Stimulated activated CD8-positive, alpha-beta memory T cell treated with anti-CD3 and anti-CD28 coated beads, Interleukin-7, amount 100 ng/mL, for 24 hours (primary cell): ENCODE data around the gene HTN3.
"Not testable (repeated sequence)": the region's sequence is repeated elsewhere in the genome, so short reads cannot be mapped to it uniquely, and the experiment has no call there.

ENCODE experiments used
- DNase-seq: peaks from one replicate; pipeline ENCODE4 v3.0.0-alpha.2; 2020; ENCODE audit warnings: low read depth

HTN3 gene

DNA sequence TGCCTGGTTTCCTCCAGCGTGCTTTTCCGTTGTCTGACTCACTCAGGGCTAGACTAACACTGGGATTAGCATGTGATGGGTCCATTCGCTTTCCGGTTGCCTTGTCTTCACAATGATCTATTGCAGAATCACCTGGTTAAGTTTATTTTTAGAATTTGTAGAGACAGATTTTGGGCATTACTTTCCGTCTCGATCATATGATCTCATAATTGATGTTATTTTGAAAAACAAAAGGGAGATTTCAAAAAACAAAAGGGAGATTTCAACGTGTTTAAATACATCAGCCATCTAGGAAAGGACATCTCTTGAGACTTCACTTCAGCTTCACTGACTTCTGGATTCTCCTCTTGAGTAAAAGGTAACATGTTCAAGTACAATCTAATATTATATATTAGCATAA is at the start of gene HTN3:
Gene HTN3, plus strand, starts transcription at position 301 of the 400 bp plus-strand sequence. CDS start 2,282 bp downstream, outside the sequence.
- DNase-seq: not testable (repeated sequence)

DNA sequence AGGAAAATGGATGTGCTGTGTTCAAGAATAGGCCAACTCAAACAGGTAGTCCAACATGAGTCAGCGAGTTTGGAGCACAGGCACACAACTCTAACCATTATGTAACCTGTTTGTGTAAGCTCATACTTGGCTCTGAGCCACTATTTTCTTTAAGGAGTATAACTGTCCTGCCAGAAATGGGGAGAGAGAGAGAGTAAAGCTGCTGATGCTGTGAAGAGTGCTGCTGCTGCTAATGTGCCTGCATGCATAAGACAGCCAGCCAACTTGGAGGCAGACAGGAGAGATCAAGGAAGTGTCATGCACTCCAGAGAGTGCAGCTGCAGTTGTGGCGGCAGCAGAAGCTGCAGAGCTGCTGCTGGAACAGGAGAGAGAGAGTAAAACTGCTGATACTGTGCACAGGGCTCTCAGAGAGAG is 44.2 kb upstream of the HTN3 start:
- DNase-seq: no peak

DNA sequence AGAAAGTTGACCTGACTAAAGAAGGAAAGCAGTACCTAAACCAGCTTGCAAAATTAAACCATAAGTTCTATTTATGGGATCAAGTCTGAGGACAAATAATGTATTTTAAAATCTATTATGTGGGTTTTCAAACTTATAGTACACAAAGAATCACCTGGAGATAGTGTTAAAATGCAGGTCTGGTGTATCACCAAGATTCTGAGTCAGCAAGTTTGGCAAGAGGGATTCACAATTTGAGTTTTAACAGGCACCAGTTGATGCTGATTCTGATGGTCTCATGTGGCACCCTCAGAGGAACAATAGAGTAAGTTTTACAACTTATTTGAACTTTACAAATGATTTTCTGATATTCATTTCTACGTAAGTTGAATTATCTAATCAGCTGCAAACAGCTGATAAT is 41.6 kb upstream of the HTN3 start:
- DNase-seq: no peak

DNA sequence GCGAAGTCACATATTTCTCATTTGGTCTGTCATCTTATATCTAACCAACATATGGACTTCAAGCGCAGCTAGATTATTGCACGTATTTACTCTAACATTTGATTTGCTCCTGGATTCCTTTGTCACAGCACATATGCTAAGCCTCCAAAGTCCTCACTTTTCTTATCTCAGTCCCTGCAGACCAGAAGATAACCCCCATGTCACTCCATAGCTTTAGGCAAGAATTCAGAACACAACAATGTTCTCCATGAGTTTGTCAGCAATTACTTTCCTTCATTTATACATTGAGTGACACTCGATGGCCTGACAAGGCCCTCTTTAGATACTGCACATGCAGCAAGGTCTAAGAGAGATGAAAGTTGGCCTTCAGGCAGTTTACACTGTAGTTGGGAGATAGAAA is 37.2 kb upstream of the HTN3 start:
- DNase-seq: no peak

DNA sequence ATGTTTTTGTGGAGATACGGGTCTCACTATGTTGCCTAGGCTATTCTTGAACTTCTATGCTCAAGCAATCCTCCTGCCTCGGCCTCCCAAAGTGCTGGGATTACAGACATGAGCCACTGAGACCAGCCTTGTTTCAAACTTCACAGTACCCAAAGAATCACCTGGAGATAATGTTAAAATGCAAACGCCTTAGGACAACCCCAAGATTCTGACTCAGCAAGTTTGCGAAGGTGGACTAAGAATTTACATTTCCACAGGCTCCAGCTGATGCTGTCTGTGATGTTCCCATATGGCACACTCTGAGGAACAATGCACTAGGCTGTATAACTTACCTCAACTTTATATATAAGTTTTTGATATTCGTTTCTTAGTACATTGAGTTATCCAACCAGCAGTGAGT is 33.5 kb upstream of the HTN3 start:
- DNase-seq: no peak

DNA sequence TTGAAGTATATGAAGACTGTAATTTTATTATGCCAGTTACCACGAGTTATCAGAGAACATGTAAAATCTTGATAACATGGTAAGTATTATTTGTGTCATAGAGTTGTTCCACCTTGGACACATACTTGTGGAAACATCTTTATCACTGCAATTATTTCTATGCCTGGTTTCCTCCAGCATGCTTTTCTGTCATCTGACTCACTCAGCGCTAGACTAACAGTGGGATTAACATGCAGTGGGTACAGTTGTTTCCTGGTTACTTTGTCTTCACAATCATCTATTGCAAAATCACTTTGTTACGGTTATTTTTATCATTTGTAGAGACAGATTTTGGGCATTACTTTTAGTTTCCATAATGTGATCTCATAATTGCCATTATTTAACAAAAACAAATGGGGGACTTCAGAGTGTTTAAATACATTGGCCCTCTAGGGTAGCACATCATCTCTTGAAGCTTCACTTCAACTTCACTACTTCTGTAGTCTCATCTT is 32.7 kb upstream of the HTN3 start, which contains the start of gene STATH:
Gene STATH, plus strand, starts transcription at position 441 of the 491 bp plus-strand sequence. CDS start 2,472 bp downstream, outside the sequence.
- no peak for DNase-seq

DNA sequence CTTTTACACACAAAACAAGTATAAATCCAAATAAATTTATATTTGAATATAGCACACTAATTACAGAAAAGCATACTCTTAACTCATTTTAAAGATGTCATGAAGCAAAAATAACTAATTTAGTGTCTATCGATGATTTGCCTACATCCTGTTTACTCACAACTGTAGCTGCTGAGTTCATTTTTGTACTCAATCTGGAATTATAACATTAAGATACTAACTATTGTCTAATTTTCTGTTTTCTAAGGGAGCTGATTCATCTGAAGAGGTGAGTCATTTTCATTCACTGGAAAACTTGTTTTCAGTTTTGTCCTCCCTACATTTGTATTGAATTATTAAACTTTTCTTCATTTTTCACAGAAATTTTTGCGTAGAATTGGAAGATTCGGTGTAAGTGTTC is 28.8 kb upstream of the HTN3 start:
- no peak for DNase-seq

DNA sequence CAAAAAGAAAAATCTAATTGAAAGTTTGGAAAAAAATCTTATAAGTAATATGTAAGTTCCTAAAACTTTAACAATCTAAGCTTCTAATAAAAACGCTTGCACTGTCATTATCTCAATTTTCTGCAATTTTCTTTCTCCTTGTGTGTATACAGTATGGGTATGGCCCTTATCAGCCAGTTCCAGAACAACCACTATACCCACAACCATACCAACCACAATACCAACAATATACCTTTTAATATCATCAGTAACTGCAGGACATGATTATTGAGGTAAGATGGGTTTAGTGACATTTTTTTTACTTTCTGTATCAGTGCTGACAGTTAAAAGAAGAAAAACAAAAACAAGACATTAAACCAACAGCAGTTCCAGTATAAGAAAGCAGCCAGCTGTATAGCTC is 27.5 kb upstream of the HTN3 start:
- DNase-seq: no peak

GRCh38 chr4:70002507-70002906 is 25.8 kb upstream of the HTN3 start:
- no peak for DNase-seq

DNA sequence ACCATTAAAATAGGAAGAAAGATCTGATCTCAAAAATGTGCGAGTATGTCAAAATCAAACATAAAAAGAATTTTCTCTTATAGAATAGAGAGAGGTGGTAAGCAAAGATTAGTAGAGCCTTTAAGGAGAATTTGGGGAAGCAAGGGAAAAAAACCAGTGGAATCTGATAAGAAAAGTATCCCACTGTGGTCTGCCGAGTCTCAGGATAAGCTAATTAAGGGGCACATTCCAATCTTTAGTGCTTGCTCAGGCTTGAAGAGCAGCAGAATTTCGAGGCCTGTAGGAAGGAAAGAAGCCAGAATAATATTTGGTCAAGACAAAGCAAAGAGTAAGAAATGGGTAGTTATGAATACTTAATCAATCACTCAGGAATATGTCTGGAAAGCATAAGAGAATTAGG is 19.5 kb upstream of the HTN3 start:
- no peak for DNase-seq

GRCh38 chr4:70019006-70019405 is 9.3 kb upstream of the HTN3 start:
- DNase-seq: not testable (repeated sequence)

DNA sequence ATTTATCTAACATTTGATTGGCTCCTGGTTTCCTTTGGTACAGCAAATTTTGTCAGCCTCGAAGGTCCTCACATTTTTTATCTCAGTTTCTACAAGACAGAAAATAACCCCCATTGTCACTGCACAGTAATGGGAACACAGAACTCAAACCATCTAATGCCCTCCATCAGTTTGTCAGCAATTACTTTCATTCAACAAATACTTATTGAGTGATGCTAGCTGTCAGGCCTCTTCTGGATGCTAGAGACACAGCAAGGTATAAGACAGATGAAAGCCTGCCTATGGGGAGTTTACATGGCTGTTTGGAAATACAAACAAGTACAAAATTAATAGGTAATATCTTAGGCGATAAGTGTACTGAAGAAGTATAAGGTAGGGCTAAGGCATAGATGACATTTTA is 5.0 kb upstream of the HTN3 start:
- no peak for DNase-seq

DNA sequence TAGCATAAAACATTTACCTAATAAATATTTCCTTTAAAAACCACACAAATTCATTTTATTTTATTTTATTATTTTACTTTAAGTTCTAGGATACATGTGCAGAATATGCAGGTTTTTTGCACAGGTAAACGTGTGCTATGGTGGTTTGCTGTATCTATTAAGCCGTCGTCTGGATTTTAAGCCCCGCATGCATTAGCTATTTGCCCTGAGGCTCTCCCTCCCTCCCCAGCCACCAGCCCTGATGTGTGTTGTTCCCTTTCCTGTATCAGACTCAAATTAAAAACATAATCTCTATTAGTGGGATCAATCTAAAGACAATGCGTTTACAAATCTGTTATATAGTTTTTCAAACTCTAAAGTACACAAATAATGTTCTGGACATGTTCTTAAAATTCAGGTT is 1.2 kb upstream of the HTN3 start:
- no peak for DNase-seq

- not testable (repeated sequence) for DNase-seq
These were observed 9.3 kb downstream of the HTN3 start for GRCh38 chr4:70037559-70037958.

- DNase-seq: not testable (repeated sequence)
These were observed 11.7 kb downstream of the HTN3 start for GRCh38 chr4:70039928-70040327.

DNA sequence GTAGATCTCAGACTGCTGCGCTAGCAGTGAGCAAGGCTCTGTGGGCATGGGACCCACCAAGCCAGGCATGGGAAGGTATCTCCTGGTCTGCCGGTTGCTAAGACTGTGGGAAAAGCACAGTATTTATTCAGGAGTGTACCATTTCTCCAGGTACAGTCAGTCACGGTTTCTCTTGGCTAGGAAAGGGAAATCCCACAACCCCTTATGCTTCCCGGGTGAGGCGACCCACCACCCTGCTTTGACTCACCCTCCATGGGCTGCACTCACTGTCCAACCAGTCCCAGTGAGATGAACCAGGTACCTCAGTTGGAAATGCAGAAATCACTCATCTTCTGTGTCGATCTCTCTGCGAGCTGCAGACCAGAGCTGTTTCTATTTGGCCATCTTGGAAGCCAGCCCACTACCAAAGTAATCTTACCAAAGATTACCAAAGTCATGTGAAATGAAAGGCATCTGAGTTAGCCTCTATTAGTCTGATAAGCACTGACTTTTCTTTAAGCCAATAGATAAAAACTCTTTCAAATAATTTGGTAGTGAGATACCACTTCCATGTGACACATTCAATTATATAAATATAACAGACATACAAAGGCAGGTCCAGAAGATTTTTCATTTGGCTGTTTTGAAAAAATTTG is 13.5 kb downstream of the HTN3 start:
- DNase-seq: no peak

DNA sequence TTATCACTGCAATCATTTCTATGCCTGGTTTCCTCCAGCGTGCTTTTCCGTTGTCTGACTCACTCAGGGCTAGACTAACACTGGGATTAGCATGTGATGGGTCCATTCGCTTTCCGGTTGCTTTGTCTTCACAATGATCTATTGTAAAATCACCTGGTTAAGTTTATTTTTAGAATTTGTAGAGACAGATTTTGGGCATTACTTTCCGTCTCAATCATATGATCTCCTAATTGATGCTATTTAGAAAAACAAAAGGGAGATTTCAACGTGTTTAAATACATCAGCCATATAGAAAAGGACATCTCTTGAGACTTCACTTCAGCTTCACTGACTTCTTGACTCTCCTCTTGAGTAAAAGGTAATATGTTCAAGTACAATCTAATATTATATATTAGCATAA is 21.9 kb downstream of the HTN3 start, which contains the start of gene HTN1:
Gene HTN1, plus strand, starts transcription at position 301 of the 400 bp plus-strand sequence. CDS start 2,639 bp downstream, outside the sequence.
- DNase-seq: not testable (repeated sequence)

DNA sequence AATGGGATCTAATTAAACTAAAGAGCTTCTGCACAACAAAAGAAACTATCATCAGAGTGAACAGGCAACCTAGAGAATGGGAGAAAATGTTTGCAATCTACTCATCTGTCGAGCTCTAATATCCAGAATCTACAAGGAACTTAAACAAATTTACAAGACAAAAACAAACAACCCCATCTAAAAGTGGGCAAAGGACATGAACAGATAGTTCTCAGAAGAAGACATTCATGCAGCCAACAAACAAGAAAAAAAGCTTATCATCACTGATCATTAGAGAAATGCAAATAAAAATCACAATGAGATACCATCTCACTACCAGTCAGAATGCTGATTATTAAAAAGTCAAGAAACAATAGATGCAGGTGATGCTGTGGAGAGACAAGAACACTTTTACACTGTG is 28.3 kb downstream of the HTN3 start:
- not testable (repeated sequence) for DNase-seq

DNA sequence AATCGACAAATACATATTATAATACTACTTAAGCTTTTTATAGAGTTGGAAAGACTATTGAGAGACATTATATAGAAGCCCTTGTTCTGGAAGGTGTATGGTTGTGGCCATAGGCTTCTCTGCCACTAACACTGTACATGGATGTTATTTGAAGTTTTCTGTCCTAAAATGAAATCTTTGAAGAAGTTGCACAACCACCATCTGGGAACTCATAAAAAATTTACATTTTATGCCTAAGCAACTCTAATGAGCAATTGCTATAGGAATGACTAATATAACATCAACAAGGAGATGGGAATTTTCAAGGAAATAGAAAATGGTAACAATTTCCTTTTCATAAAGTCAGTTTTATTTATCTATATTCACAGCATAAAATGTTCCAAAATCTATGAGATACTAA is 29.4 kb downstream of the HTN3 start:
- no peak for DNase-seq

- no peak for DNase-seq
These were observed 30.9 kb downstream of the HTN3 start for GRCh38 chr4:70059149-70059548.

DNA sequence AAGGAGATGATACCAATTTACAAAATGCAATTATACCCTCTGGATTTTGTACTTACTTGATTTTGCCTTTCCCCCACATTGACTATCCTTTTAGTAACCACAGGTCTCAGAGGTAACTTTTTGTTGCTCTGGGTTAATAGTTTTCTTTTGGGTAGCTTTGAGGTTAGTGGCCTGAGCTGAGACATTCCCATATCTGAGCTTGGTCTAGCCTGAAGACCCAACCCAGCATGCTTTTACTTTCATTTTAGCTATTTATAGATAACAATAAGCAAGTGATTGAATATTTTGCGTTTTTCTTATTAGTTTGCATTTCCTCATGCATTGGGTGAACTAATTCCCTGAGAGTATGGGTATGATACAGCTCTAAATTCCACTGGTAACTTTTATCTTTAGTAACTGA is 33.7 kb downstream of the HTN3 start:
- no peak for DNase-seq

DNA sequence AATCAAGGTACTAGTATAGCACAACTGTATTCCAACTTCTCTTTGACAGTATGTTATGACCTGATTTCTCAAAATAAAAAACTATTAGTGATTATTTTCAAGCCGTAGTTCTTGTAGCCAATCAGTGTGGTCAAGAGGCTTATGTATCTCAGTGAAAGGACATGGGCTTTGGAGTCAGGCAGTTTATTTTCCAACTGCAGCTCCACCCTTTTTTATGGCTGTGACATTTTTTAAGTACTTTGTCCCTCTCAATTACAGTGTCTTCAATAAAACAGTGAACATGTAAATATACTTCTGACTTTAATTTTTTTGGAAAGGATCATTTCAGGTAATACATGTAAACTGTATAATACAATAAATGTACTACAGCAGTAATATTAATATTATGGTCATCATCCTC is 51.9 kb downstream of the HTN3 start:
- DNase-seq: no peak
